ENCODE measurements around the gene IL1F10.

Gene IL1F10

DNA sequence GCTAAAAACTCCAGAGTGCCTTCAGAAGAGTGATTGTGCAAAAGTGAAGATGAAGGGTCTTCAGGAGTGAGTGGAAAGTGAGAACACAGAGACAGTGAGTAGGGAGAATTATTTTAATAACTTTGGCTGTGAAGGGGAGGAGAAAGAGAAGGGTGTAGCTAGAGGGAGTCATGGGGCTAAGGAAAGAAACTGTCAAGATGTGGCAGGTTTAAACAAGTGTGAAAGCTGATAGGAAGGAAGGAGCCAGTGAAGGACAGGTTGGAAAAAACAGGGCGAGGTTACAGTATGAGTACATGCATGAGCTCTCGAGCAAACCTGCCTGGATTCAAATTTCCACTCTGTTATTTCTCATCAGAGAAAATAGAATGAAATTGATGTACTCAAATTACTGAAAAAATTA lies 17.8 kb downstream of the IL1F10 start (continued):
- TF ChIP-seq, protein P1, sequence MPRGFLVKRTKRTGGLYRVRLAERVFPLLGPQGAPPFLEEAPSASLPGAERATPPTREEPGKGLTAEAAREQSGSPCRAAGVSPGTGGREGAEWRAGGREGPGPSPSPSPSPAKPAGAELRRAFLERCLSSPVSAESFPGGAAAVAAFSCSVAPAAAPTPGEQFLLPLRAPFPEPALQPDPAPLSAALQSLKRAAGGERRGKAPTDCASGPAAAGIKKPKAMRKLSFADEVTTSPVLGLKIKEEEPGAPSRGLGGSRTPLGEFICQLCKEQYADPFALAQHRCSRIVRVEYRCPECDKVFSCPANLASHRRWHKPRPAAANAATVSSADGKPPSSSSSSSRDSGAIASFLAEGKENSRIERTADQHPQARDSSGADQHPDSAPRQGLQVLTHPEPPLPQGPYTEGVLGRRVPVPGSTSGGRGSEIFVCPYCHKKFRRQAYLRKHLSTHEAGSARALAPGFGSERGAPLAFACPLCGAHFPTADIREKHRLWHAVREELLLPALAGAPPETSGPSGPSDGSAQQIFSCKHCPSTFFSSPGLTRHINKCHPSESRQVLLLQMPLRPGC (tag by site-specific recombination; IDR thresholded peaks at IDR 0.05) = no peak

DNA sequence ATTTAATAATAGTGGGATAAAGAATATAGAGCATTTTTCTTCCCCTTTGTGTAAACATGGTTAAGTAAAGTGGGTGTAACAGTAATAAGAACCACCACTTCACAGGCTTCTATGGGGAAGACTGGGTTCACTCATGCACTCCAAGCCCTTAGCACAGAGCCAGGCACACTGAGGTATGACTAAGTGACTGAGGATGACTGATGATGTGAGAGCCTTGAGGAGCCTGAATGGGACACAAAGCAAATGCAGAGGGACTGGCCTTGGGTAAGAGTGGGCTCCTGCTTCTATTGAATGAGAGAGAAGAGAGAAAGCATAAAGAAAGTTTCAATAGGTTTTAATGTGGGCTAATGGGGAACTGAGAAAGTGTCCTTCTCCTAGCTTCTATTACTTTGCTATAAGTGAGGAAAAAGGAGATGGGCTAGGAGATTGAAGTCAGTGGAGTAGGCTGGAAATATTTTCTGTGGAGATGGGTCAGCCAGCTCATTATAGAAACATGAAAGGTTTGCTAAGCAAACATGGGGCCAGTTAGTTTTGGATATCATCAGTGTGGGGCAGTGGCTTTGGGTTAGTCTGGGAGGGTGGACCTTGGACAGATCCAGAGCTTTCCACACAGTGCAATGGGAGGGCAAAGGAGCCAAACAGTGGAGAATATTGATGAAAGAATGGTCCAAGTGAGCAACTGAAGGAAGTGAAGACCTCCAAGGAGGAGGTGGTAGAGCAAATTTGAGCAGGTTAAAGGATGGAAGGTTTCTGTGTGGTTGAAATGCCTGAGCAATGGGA lies 20.6 kb downstream of the IL1F10 start:
- Histone ChIP-seq H3K36me3 (ENCODE audit: control insufficient read depth in 2 of 2, insufficient read depth in 1 of 2, low read length in 2 of 2) (no peaks in the 10 kb centered on the region), H3K27ac (ENCODE audit: extremely low read depth, low read depth, low read length) (no peak overlapping the region), H3K4me3 (ENCODE audit: low read depth, low read length) (no peak overlapping the region), H3K9me3 (ENCODE audit: control insufficient read depth, insufficient read depth, low read depth, low read length) (no peaks in the 10 kb centered on the region), H3K4me1 (ENCODE audit: control insufficient read depth, insufficient read depth, low read length) (no peaks in the 10 kb centered on the region)
- ChIA-PET POLR2A (no interaction called here), CTCF (interaction anchor here (0.6 to 2.3 kb wide), 3 partner anchors 8 to 64 kb away, joined by 3 to 12 read pairs (median 3); no protein-coding TSS in a partner anchor)
- TF ChIP-seq KLF16 (tag by site-specific recombination; IDR thresholded peaks at IDR 0.05) = no peak
- no peak for TF ChIP-seq ZNF776 (tag by site-specific recombination; IDR thresholded peaks at IDR 0.05; ENCODE audit: borderline replicate concordance)
- no peak for TF ChIP-seq ZNF473 (tag by site-specific recombination; IDR thresholded peaks at IDR 0.05)
- TF ChIP-seq ZFP37 (tag by site-specific recombination; IDR thresholded peaks at IDR 0.05) = no peak
- TF ChIP-seq, protein P2, sequence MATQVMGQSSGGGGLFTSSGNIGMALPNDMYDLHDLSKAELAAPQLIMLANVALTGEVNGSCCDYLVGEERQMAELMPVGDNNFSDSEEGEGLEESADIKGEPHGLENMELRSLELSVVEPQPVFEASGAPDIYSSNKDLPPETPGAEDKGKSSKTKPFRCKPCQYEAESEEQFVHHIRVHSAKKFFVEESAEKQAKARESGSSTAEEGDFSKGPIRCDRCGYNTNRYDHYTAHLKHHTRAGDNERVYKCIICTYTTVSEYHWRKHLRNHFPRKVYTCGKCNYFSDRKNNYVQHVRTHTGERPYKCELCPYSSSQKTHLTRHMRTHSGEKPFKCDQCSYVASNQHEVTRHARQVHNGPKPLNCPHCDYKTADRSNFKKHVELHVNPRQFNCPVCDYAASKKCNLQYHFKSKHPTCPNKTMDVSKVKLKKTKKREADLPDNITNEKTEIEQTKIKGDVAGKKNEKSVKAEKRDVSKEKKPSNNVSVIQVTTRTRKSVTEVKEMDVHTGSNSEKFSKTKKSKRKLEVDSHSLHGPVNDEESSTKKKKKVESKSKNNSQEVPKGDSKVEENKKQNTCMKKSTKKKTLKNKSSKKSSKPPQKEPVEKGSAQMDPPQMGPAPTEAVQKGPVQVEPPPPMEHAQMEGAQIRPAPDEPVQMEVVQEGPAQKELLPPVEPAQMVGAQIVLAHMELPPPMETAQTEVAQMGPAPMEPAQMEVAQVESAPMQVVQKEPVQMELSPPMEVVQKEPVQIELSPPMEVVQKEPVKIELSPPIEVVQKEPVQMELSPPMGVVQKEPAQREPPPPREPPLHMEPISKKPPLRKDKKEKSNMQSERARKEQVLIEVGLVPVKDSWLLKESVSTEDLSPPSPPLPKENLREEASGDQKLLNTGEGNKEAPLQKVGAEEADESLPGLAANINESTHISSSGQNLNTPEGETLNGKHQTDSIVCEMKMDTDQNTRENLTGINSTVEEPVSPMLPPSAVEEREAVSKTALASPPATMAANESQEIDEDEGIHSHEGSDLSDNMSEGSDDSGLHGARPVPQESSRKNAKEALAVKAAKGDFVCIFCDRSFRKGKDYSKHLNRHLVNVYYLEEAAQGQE (tag by site-specific recombination; IDR thresholded peaks at IDR 0.05) = peak; percentile 62; the same call in 1 of the 2 replicates
- no peak for TF ChIP-seq SETDB1 (IDR thresholded peaks at IDR 0.05; ENCODE audit: insufficient read length, low read length)

DNA sequence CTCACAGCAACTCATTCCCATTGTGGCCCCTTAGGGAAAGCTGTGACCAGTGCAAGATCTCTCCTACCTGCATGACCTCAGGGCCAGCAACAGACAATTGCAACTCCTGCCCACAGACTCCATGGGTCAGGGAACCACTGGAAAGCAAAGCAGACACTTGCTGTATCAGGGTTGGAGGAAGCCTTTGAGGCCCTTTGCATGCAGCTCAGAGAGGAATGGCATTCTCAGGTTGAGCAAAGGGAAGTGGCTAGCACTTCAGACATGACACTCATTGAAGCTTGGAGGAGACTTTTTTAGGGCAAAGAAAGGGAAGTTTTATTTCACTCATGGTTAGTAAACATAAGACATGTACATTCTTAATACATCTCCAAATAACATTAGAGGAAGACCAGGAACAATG lies 22.1 kb downstream of the IL1F10 start:
- POLR2A ChIA-PET = no interaction called here
- Histone ChIP-seq H3K36me3 (ENCODE audit: control insufficient read depth in 2 of 2, insufficient read depth in 1 of 2, low read length in 2 of 2) (no peaks in the 10 kb centered on the region), H3K9me3 (ENCODE audit: control insufficient read depth, insufficient read depth, low read depth, low read length) (no peaks in the 10 kb centered on the region), H3K4me1 (ENCODE audit: control insufficient read depth, insufficient read depth, low read length) (no peaks in the 10 kb centered on the region), H3K27ac (ENCODE audit: extremely low read depth, low read depth, low read length) (no peak overlapping the region), H3K4me3 (ENCODE audit: low read depth, low read length) (no peak overlapping the region)
- CTCF ChIA-PET = interaction anchor here (1.5 to 2.3 kb wide), 3 partner anchors 10 to 48 kb away, joined by 3 to 12 read pairs (median 4); no protein-coding TSS in a partner anchor
- no peak for TF ChIP-seq MYNN (tag by site-specific recombination; IDR thresholded peaks at IDR 0.05; ENCODE audit: borderline replicate concordance)
- no peak for TF ChIP-seq ZNF221 (tag by site-specific recombination; IDR thresholded peaks at IDR 0.05; ENCODE audit: borderline replicate concordance)
- TF ChIP-seq ZNF121 (tag by site-specific recombination; IDR thresholded peaks at IDR 0.05) = no peak
- no peak for TF ChIP-seq WT1 (tag by site-specific recombination; IDR thresholded peaks at IDR 0.05)
- TF ChIP-seq ZSCAN30 (tag by site-specific recombination; IDR thresholded peaks at IDR 0.05) = no peak
- TF ChIP-seq ZNF777 (tag by site-specific recombination; IDR thresholded peaks at IDR 0.05; ENCODE audit: borderline replicate concordance) = no peak
